Mammary epithelial cell (primary cell): ENCODE measurements around the gene EHMT1.
"Not testable (repeated sequence)": the region's sequence is repeated elsewhere in the genome, so short reads cannot be mapped to it uniquely, and the experiment has no call there.

Experiments used
- EZH2 ChIP-seq: IDR thresholded peaks from 2 replicates; pipeline ENCODE4 v1.6.1; 2012; ENCODE audit warnings: low read length, inconsistent platforms, borderline replicate concordance
- TF ChIP-seq, protein P1 (sequence below), 2 donors: IDR thresholded peaks in 1 of 2; conservative IDR thresholded peaks in 1 of 2; 2 replicates each; pipeline ENCODE4 v1.5.1; 2011 to 2012; ENCODE audit warnings: inconsistent platforms in 2 of 2, low read length in 2 of 2, mild to moderate bottlenecking in 2 of 2, control low read depth in 1 of 2, low read depth in 1 of 2; ENCODE audit not compliant: insufficient read depth in 1 of 2; ENCODE audit errors: extremely low read depth in 1 of 2

DNA sequence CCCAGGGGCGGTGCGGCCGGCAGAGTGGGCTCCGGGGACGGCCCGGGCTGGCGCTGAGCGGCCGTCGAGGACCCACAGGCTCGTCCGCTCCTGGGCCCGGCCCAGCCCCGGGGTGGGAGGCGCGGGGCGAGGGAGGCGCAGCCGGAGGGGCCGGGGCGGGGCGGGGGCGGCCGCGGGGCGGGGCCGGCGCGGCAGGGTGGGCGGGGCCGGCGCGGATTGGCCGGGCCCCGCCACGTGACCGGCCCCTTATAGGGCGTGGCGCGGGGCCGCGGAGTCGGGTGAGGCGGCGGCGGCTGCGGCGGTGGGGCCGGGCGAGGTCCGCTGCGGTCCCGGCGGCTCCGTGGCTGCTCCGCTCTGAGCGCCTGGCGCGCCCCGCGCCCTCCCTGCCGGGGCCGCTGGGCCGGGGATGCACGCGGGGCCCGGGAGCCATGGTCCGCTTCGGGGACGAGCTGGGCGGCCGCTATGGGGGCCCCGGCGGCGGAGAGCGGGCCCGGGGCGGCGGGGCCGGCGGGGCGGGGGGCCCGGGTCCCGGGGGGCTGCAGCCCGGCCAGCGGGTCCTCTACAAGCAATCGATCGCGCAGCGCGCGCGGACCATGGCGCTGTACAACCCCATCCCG lies 258.8 kb downstream of the EHMT1 start, which contains the start of gene CACNA1B:
- TF ChIP-seq, protein P1, sequence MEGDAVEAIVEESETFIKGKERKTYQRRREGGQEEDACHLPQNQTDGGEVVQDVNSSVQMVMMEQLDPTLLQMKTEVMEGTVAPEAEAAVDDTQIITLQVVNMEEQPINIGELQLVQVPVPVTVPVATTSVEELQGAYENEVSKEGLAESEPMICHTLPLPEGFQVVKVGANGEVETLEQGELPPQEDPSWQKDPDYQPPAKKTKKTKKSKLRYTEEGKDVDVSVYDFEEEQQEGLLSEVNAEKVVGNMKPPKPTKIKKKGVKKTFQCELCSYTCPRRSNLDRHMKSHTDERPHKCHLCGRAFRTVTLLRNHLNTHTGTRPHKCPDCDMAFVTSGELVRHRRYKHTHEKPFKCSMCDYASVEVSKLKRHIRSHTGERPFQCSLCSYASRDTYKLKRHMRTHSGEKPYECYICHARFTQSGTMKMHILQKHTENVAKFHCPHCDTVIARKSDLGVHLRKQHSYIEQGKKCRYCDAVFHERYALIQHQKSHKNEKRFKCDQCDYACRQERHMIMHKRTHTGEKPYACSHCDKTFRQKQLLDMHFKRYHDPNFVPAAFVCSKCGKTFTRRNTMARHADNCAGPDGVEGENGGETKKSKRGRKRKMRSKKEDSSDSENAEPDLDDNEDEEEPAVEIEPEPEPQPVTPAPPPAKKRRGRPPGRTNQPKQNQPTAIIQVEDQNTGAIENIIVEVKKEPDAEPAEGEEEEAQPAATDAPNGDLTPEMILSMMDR (conservative IDR thresholded peaks at IDR 0.05 in 1 of 2, IDR thresholded peaks at IDR 0.05 in 1 of 2; ENCODE audit: extremely low read depth in 1 of 2, insufficient read depth in 1 of 2, low read depth in 1 of 2, low read length in 2 of 2), result not testable (repeated sequence)
- TF ChIP-seq EZH2, result not testable (repeated sequence)
